H9 (cell line): ENCODE measurements around the gene BABAM1. TPM values are rescaled to one million over a fixed set of nuclear protein-coding genes. Genes with fewer than 3 reads are reported as not detected.

Experiments
- DNase-seq: peaks from one replicate; pipeline ENCODE4 v3.0.0-alpha.2; 2017
- H2AFZ ChIP-seq: one replicate; pipeline ENCODE4 v1.6.1; 2013; ENCODE audit warnings: mild to moderate bottlenecking, low read length, control low read depth, moderate library complexity
- H2AK5ac ChIP-seq: 2 replicates; pipeline ENCODE4 v1.6.1; 2013; ENCODE audit warnings: low read length, control low read depth, mixed read lengths; ENCODE audit not compliant: insufficient read length
- H2BK120ac ChIP-seq: one replicate; pipeline ENCODE4 v1.6.1; 2013; ENCODE audit warnings: low read depth, mild to moderate bottlenecking, low read length, control low read depth, inconsistent platforms; ENCODE audit not compliant: poor library complexity, severe bottlenecking
- H2BK12ac ChIP-seq: 2 replicates; pipeline ENCODE4 v1.6.1; 2013; ENCODE audit warnings: low read length, control low read depth, mixed read lengths, low read depth; ENCODE audit not compliant: insufficient read length
- H2BK15ac ChIP-seq: 2 replicates; pipeline ENCODE4 v1.6.1; 2013; ENCODE audit warnings: low read depth, low read length, control low read depth
- H2BK20ac ChIP-seq: one replicate; pipeline ENCODE4 v1.6.1; 2013; ENCODE audit warnings: low read depth, mild to moderate bottlenecking, low read length, control low read depth, inconsistent platforms; ENCODE audit not compliant: poor library complexity, severe bottlenecking
- H2BK5ac ChIP-seq: 2 replicates; pipeline ENCODE4 v1.6.1; 2013; ENCODE audit warnings: low read length, control low read depth, mixed read lengths; ENCODE audit not compliant: insufficient read length
- H3K14ac ChIP-seq: 2 replicates; pipeline ENCODE4 v1.6.1; 2013; ENCODE audit warnings: low read length, control low read depth; ENCODE audit not compliant: insufficient read depth
- H3K18ac ChIP-seq: 2 replicates; pipeline ENCODE4 v1.6.1; 2013; ENCODE audit warnings: low read depth, mild to moderate bottlenecking, mixed read lengths, low read length, control low read depth; ENCODE audit not compliant: insufficient read length
- H3K23ac ChIP-seq: 2 replicates; pipeline ENCODE4 v1.6.1; 2013; ENCODE audit warnings: low read length, control low read depth, mixed read lengths, low read depth; ENCODE audit not compliant: insufficient read length
- H3K23me2 ChIP-seq: 2 replicates; pipeline ENCODE4 v1.6.1; 2013; ENCODE audit warnings: low read depth, mild to moderate bottlenecking, mixed read lengths, low read length, control low read depth; ENCODE audit not compliant: insufficient read length, poor library complexity, severe bottlenecking
- H3K27ac ChIP-seq: 2 replicates; pipeline ENCODE4 v1.5.1; 2013; ENCODE audit warnings: low read length, control low read depth, mixed read lengths, low read depth; ENCODE audit not compliant: insufficient read length
- H3K27me3 ChIP-seq: 2 replicates; pipeline ENCODE4 v1.6.1; 2013; ENCODE audit warnings: low read length, control low read depth, inconsistent platforms; ENCODE audit not compliant: insufficient read depth
- H3K4ac ChIP-seq: 2 replicates; pipeline ENCODE4 v1.6.1; 2013; ENCODE audit warnings: low read depth, mild to moderate bottlenecking, control low read depth, inconsistent platforms, low read length, moderate library complexity
- H3K4me1 ChIP-seq: 2 replicates; pipeline ENCODE4 v1.6.1; 2013; ENCODE audit warnings: low read length, control low read depth, inconsistent platforms; ENCODE audit not compliant: insufficient read depth
- H3K4me2 ChIP-seq: 2 replicates; pipeline ENCODE4 v1.6.1; 2013; ENCODE audit warnings: low read length, control low read depth, mixed read lengths; ENCODE audit not compliant: insufficient read length, insufficient read depth
- H3K56ac ChIP-seq: 2 replicates; pipeline ENCODE4 v1.6.1; 2013; ENCODE audit warnings: low read depth, mild to moderate bottlenecking, mixed read lengths, low read length, control low read depth; ENCODE audit not compliant: insufficient read length
- H3K79me1 ChIP-seq: 2 replicates; pipeline ENCODE4 v1.6.1; 2013; ENCODE audit warnings: low read depth, mild to moderate bottlenecking, moderate library complexity, low read length, control low read depth, inconsistent platforms; ENCODE audit not compliant: insufficient read depth, poor library complexity, severe bottlenecking
- H3K79me2 ChIP-seq: 2 replicates; pipeline ENCODE4 v1.6.1; 2013; ENCODE audit warnings: low read length, control low read depth, inconsistent platforms; ENCODE audit not compliant: insufficient read depth
- H3K9ac ChIP-seq: 2 replicates; pipeline ENCODE4 v1.6.1; 2013; ENCODE audit warnings: low read length, control low read depth, mixed read lengths; ENCODE audit not compliant: insufficient read length; ENCODE audit errors: extremely low read depth
- H3K9me3 ChIP-seq: one replicate; pipeline ENCODE4 v1.6.1; 2013; ENCODE audit warnings: low read depth, low read length, inconsistent platforms; ENCODE audit not compliant: control insufficient read depth
- H3T11ph ChIP-seq: one replicate; pipeline ENCODE4 v1.6.1; 2013; ENCODE audit warnings: mild to moderate bottlenecking, low read length, control low read depth, inconsistent platforms
- H4K20me1 ChIP-seq: one replicate; pipeline ENCODE4 v1.6.1; 2013; ENCODE audit not compliant: control insufficient read depth, insufficient read length, insufficient read depth
- H4K5ac ChIP-seq: 2 replicates; pipeline ENCODE4 v1.6.1; 2013; ENCODE audit warnings: low read depth, mild to moderate bottlenecking, mixed read lengths, low read length, control low read depth; ENCODE audit not compliant: insufficient read length
- H4K8ac ChIP-seq: replicated peaks from 2 replicates; pipeline ENCODE4 v1.6.1; 2013; ENCODE audit warnings: low read length, control low read depth, mixed read lengths, low read depth; ENCODE audit not compliant: insufficient read length
- H4K91ac ChIP-seq: 2 replicates; pipeline ENCODE4 v1.6.1; 2013; ENCODE audit warnings: low read depth, mild to moderate bottlenecking, moderate library complexity, mixed read lengths, low read length, control low read depth; ENCODE audit not compliant: insufficient read length
- H3K27ac Mint-ChIP-seq, 3 experiments: 2 replicates in 2 of 3; 3 replicates in 1 of 3; pipeline ENCODE4 v1.8.0; 2020 to 2021; ENCODE audit warnings: mixed read lengths in 3 of 3, mild to moderate bottlenecking in 1 of 3, moderate library complexity in 1 of 3
- H3K27me3 Mint-ChIP-seq: 2 replicates; pipeline ENCODE4 v1.8.0; 2021; ENCODE audit warnings: low read depth, mild to moderate bottlenecking, moderate library complexity, mixed read lengths
- H3K36me3 Mint-ChIP-seq, 3 experiments: 2 replicates in 2 of 3; 3 replicates in 1 of 3; pipeline ENCODE4 v1.8.0; 2020 to 2021; ENCODE audit warnings: low read depth in 3 of 3, mixed read lengths in 3 of 3; ENCODE audit not compliant: insufficient read depth in 1 of 3
- H3K4me1 Mint-ChIP-seq, 2 experiments: 2 replicates each; pipeline ENCODE4 v1.8.0; 2020; ENCODE audit warnings: mixed read lengths in 2 of 2
- H3K4me3 Mint-ChIP-seq, 2 experiments: 2 replicates in 1 of 2; 3 replicates in 1 of 2; pipeline ENCODE4 v1.8.0; 2020 to 2021; ENCODE audit warnings: mild to moderate bottlenecking in 2 of 2, mixed read lengths in 2 of 2, moderate library complexity in 1 of 2
- H3K9me3 Mint-ChIP-seq, 2 experiments: 2 replicates in 1 of 2; 3 replicates in 1 of 2; pipeline ENCODE4 v1.8.0; 2020; ENCODE audit warnings: mild to moderate bottlenecking in 2 of 2, mixed read lengths in 2 of 2, moderate library complexity in 1 of 2
- WGBS: extraction: QIAGEN DNeasy Blood & Tissue Kit; methylation state at CpG from one replicate; pipeline ENCODE4 v1.1.7; 2013; ENCODE audit warnings: missing lambda C conversion rate, low lambda C conversion rate, mixed read lengths; ENCODE audit not compliant: insufficient read length; ENCODE audit errors: extremely low coverage; 5-methylcytosine and 5-hydroxymethylcytosine counted together
- total RNA-seq: library from RNA; stranded (reverse); gene quantifications from 2 replicates; pipeline ENCODE4 v1.2.1, GENCODE V29; 2021
- TF ChIP-seq, protein P1 (sequence below): fragments of 200-600 bp; sonication (generic); conservative IDR thresholded peaks from 3 replicates; pipeline ENCODE4 v1.8.0; 2021; ENCODE audit warnings: antibody characterized with exemption, mild to moderate bottlenecking

The BABAM1 gene
- total RNA-seq, 1 experiment from 2014 or later, result 130 TPM

DNA sequence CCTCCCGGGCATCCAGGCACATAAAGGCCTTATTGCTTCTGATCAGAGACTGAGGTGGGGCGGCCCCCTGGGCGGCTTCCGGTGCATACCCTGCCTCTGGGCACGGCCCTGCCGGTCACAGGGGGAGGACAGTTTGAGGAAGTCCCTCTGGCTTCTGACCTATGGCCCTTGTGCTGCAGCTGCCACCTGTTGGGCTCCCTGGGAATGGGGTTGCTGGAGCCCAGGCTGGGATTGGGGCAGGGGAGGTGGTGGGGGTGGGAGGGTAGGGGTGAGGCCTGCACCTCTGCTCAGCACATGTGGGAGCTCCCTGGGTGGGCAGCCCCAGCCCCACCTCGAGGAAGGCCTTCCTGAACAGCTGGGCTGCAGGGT, 56.7 kb downstream of the BABAM1 start:
- Histone ChIP-seq H3K23ac (no peak overlapping the region), H4K5ac (no peak overlapping the region), H3T11ph (no peak overlapping the region), H3K4me1 (no peaks in the 10 kb centered on the region), H2AFZ (no peak overlapping the region), H2BK120ac (no peak overlapping the region), H2AK5ac (no peak overlapping the region), H3K79me1 (no peaks in the 10 kb centered on the region), H3K27me3 (no peaks in the 10 kb centered on the region), H3K9me3 (no peaks in the 10 kb centered on the region), H3K56ac (no peak overlapping the region), H2BK20ac (no peak overlapping the region), H2BK15ac (no peak overlapping the region), H4K20me1 (no peaks in the 10 kb centered on the region), H3K4ac (no peak overlapping the region), H3K9ac (no peak overlapping the region), H3K18ac (no peak overlapping the region), H2BK12ac (no peak overlapping the region), H3K4me2 (no peak overlapping the region), H4K91ac (no peak overlapping the region), H2BK5ac (no peak overlapping the region), H3K27ac (no peak overlapping the region), H4K8ac (no peak overlapping the region), H3K23me2 (peaks cover 5% of the 10 kb centered on the region), H3K79me2 (no peaks in the 10 kb centered on the region), H3K14ac (no peak overlapping the region)
- H3K27ac Mint-ChIP-seq, result no peak overlapping the region
- DNase-seq, result no peak
- no peak overlapping the region for H3K4me3 Mint-ChIP-seq
- peaks cover 12 to 49% (median 28%) of the 10 kb centered on the region in 3 experiments for H3K36me3 Mint-ChIP-seq
- WGBS, result no CpG with 5 or more reads among the region's 7 CpGs
- no peaks in the 10 kb centered on the region for H3K9me3 Mint-ChIP-seq
- H3K4me1 Mint-ChIP-seq, result peaks cover 6 to 16% of the 10 kb centered on the region in 2 experiments
- peaks cover 2% of the 10 kb centered on the region; the same call in 1 of the 2 replicates for H3K27me3 Mint-ChIP-seq
- TF ChIP-seq, protein P1, sequence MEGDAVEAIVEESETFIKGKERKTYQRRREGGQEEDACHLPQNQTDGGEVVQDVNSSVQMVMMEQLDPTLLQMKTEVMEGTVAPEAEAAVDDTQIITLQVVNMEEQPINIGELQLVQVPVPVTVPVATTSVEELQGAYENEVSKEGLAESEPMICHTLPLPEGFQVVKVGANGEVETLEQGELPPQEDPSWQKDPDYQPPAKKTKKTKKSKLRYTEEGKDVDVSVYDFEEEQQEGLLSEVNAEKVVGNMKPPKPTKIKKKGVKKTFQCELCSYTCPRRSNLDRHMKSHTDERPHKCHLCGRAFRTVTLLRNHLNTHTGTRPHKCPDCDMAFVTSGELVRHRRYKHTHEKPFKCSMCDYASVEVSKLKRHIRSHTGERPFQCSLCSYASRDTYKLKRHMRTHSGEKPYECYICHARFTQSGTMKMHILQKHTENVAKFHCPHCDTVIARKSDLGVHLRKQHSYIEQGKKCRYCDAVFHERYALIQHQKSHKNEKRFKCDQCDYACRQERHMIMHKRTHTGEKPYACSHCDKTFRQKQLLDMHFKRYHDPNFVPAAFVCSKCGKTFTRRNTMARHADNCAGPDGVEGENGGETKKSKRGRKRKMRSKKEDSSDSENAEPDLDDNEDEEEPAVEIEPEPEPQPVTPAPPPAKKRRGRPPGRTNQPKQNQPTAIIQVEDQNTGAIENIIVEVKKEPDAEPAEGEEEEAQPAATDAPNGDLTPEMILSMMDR, result no peak
